Esophagus squamous epithelium (tissue), 5 donors: ENCODE results near the gene TTC36. TPM values are rescaled to one million over a fixed set of nuclear protein-coding genes. Genes with fewer than 3 reads are reported as not detected.

Source experiments
- DNase-seq: peaks from one replicate; lab custom pipeline; 2025; lab: John Stamatoyannopoulos, UW
- H3K27ac ChIP-seq, 4 donors: fragments of 200-600 bp; sonication (generic); one replicate each; pipeline ENCODE4 v1.5.1; 2016 to 2019; ENCODE audit warnings: mild to moderate bottlenecking in 1 of 4
- H3K27me3 ChIP-seq, 4 donors: fragments of 200-600 bp; sonication (generic); 1 replicate in 3 of 4; 2 replicates in 1 of 4; pipeline versions ENCODE4 v1.5.1 to v1.6.0; 2017 to 2021; ENCODE audit warnings: antibody characterized with exemption in 1 of 4
- H3K36me3 ChIP-seq, 3 donors: fragments of 200-600 bp; sonication (generic); one replicate each; pipeline ENCODE4 v1.5.1; 2016 to 2019
- H3K4me1 ChIP-seq, 3 donors: fragments of 200-600 bp; sonication (generic); one replicate each; pipeline ENCODE4 v1.5.1; 2017 to 2019
- H3K4me3 ChIP-seq, 4 donors: fragments of 200-600 bp; sonication (generic); 1 replicate in 3 of 4; 2 replicates in 1 of 4; pipeline ENCODE4 v1.5.1; 2016 to 2019; ENCODE audit warnings: mild to moderate bottlenecking in 2 of 4, moderate library complexity in 1 of 4
- H3K9me3 ChIP-seq, 3 donors: fragments of 200-600 bp; sonication (generic); one replicate each; pipeline ENCODE4 v1.5.1; 2016 to 2019
- POLR2A ChIP-seq, 4 donors: fragments of 450-650 bp; IDR thresholded peaks; one replicate each; pipeline ENCODE4 v1.6.1; 2017; ENCODE audit warnings: antibody characterized with exemption in 4 of 4, mild to moderate bottlenecking in 4 of 4, moderate library complexity in 3 of 4
- WGBS, 2 donors: methylation state at CpG; one replicate each; pipeline ENCODE4 v1.1.5; 2018; 5-methylcytosine and 5-hydroxymethylcytosine counted together
- intact Hi-C: fragments of 100-400 bp; cut with DNase I; formaldehyde crosslinking; loops from one replicate; pipeline ENCODE4 v1.15.0; 2022
- total RNA-seq, 4 donors: library from RNA; depleted of rRNA; stranded (reverse); fragments of >200 nt; gene quantifications; one replicate each; pipeline ENCODE4 v1.1.0, GENCODE V29; 2016
- TF ChIP-seq, protein P1 (sequence below), 6 experiments: fragments of 450-650 bp in 4 of 6; fragments of 200-600 bp in 2 of 6; sonication (generic) in 2 of 6; IDR thresholded peaks; one replicate each; pipeline ENCODE4 v1.5.1; 2016 to 2019; ENCODE audit warnings: antibody characterized with exemption in 6 of 6, mild to moderate bottlenecking in 4 of 6, moderate library complexity in 4 of 6
- donor health status: DM: yes; HTN: yes; CAD: no.

Gene TTC36
- total RNA-seq, 4 donors from 2014 or later, result 0.38 to 0.47 TPM; not detected in 2

DNA sequence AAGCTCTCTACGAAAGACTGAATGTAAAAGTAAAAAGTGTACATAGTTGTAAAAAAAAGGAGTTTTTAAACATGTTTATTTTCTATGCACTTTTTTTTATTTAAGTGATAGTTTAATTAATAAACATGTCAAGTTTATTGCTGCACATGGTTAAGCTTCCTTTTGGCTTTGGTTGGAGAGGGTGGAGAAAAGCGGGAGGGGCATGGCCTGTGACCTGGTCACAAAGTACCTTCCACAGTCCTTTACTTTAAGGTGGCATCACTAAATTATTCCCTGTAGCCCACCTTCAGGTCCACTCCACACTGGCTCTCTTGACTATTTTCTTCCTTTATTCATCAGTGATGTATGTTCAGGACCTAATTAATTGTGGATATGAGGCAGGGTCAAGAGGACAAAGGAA, 586 bp upstream of the TTC36 start:
- Histone ChIP-seq H3K9me3 (no peaks in the 10 kb centered on the region), H3K4me3 (no peak overlapping the region), H3K4me1 (peaks cover 0 to 39% (median 17%) of the 10 kb centered on the region in 3 donors), H3K27me3 (no peaks in the 10 kb centered on the region), H3K27ac (no peak overlapping the region), H3K36me3 (peaks cover 9 to 37% (median 13%) of the 10 kb centered on the region in 3 donors)
- 80 to 86% methylated on average over 2 of the region's 2 CpGs for WGBS, 2 donors
- TF ChIP-seq POLR2A (IDR thresholded peaks at IDR 0.05), result no peak
- TF ChIP-seq, protein P1, sequence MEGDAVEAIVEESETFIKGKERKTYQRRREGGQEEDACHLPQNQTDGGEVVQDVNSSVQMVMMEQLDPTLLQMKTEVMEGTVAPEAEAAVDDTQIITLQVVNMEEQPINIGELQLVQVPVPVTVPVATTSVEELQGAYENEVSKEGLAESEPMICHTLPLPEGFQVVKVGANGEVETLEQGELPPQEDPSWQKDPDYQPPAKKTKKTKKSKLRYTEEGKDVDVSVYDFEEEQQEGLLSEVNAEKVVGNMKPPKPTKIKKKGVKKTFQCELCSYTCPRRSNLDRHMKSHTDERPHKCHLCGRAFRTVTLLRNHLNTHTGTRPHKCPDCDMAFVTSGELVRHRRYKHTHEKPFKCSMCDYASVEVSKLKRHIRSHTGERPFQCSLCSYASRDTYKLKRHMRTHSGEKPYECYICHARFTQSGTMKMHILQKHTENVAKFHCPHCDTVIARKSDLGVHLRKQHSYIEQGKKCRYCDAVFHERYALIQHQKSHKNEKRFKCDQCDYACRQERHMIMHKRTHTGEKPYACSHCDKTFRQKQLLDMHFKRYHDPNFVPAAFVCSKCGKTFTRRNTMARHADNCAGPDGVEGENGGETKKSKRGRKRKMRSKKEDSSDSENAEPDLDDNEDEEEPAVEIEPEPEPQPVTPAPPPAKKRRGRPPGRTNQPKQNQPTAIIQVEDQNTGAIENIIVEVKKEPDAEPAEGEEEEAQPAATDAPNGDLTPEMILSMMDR (IDR thresholded peaks at IDR 0.05), result no peak
- intact Hi-C loops, result no loop called here
- no peak for DNase-seq

GRCh38 chr11:118528511-118528910, 1.2 kb downstream of the TTC36 start:
- no peak for DNase-seq
- peaks cover 0 to 46% (median 23%) of the 10 kb centered on the region in 3 donors for H3K4me1 ChIP-seq
- no peak overlapping the region for H3K4me3 ChIP-seq
- intact Hi-C loops, result no loop called here
- H3K27me3 ChIP-seq, result no peaks in the 10 kb centered on the region
- H3K36me3 ChIP-seq, result peaks cover 0 to 19% (median 0%) of the 10 kb centered on the region in 3 donors
- no peak overlapping the region for H3K27ac ChIP-seq
- no peaks in the 10 kb centered on the region for H3K9me3 ChIP-seq
- TF ChIP-seq, protein P1 (IDR thresholded peaks at IDR 0.05), result no peak
- 90 to 100% methylated on average over 1 to 2 of the region's 6 CpGs for WGBS, 2 donors

DNA sequence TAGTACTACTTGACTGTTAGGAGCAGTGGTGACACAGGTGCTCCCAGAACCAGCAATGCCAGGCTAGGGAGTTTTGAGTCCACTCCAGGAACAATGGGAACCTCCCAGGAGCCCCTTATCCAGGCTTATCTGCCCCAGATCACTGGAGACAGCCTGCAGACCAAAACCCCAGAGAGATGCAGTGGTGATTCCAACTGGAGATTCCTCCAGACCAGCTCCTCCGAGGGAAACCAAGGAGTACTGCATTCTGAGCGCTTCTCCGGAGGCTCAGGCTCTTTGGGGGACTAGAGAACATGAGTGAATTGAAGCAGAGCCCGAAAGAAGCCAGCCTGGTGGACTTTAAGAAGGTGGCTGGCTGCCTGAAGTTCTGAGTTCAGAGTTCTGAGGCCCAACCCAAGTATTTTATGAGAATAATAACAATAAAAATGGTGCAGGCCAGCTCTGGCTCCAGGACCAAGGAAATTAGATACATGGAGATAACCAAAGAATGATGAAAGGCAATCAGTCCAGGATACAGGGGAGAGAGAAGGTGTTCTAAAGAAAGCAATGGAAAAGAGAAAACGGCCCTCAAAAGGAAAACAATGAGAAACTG, 2.4 kb downstream of the TTC36 start:
- H3K9me3 ChIP-seq, result no peaks in the 10 kb centered on the region
- no peak for DNase-seq
- H3K4me3 ChIP-seq, result peak overlapping the region in 3 of 4 donors; percentile 80 to 88 (median 80)
- no peak overlapping the region for H3K27ac ChIP-seq
- WGBS, 2 donors, result 69 to 73% methylated on average over 4 to 5 of the region's 5 CpGs
- H3K27me3 ChIP-seq, result no peaks in the 10 kb centered on the region
- peaks cover 0 to 46% (median 23%) of the 10 kb centered on the region in 3 donors for H3K4me1 ChIP-seq
- intact Hi-C loops, result no loop called here
- TF ChIP-seq POLR2A (IDR thresholded peaks at IDR 0.05), result no peak
- TF ChIP-seq, protein P1 (IDR thresholded peaks at IDR 0.05), result no peak
- H3K36me3 ChIP-seq, result peaks cover 0 to 13% (median 0%) of the 10 kb centered on the region in 3 donors

DNA sequence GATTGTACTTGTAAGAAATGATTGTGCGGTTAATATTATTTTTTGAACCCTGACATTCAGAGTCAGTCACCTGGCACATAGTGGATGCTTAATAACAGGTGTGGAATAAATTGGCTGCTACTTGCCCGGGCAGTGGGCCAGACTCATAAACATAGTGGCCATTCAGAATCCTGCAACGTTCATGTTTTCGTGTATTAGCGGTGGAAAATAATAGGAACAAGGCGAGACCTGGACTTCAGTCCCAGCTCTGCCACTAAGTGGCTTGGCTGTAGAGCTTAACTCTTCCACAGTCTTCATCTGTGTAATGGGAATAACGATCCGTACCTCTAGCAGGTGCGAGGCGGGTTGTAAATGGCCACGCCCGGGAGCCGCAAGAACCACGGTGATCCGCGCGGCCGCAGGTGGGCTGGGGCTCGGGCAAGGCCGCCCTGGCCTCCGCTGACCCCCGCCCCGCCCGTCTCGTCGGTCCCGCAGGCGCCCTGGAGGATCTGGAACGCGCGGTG, 3.0 kb downstream of the TTC36 start:
- no peaks in the 10 kb centered on the region for H3K9me3 ChIP-seq
- peaks cover 0 to 13% (median 0%) of the 10 kb centered on the region in 3 donors for H3K36me3 ChIP-seq
- intact Hi-C loops, result no loop called here
- peaks cover 0 to 46% (median 23%) of the 10 kb centered on the region in 3 donors for H3K4me1 ChIP-seq
- DNase-seq, result no peak
- H3K27me3 ChIP-seq, result no peaks in the 10 kb centered on the region
- peak overlapping the region; percentile 65 to 86 (median 74) for H3K27ac ChIP-seq
- TF ChIP-seq, protein P1 (IDR thresholded peaks at IDR 0.05), result no peak
- TF ChIP-seq POLR2A (IDR thresholded peaks at IDR 0.05), result no peak
- H3K4me3 ChIP-seq, result peak overlapping the region; percentile 72 to 88 (median 80)
- WGBS, 2 donors, result 3 to 4% methylated on average over 18 to 20 of the region's 31 CpGs
